Measurements from ENCODE around the gene TUBGCP3. TPM values are rescaled to one million over a fixed set of nuclear protein-coding genes. Genes with fewer than 3 reads are reported as not detected.
"Not testable (repeated sequence)": the region's sequence is repeated elsewhere in the genome, so short reads cannot be mapped to it uniquely, and the experiment has no call there.

Gene TUBGCP3
- polyA plus RNA-seq, 6 donors from 2014 or later: 13.3 to 24.4 (median 16.5) TPM

GRCh38 chr13:112489199-112489598, 98.8 kb downstream of the TUBGCP3 start:
- Mint-ChIP-seq H3K4me1 (peaks cover 0 to 4% (median 0%) of the 10 kb centered on the region in 3 donors), H3K36me3 (peaks cover 0 to under 1% of the 10 kb centered on the region in 2 donors), H3K27me3 (no peaks in the 10 kb centered on the region), H3K9me3 (no peaks in the 10 kb centered on the region), H3K27ac (peak overlapping the region in 1 of 6 donors; percentile 22), H3K4me3 (no peak overlapping the region)
- ATAC-seq (ENCODE audit: low read depth in 2 of 2) (no peak), DNase-seq (no peak)

GRCh38 chr13:112488343-112489050, 99.5 kb downstream of the TUBGCP3 start:
- not testable (repeated sequence) for H3K4me1 Mint-ChIP-seq; H3K27ac Mint-ChIP-seq; DNase-seq; H3K27me3 Mint-ChIP-seq; H3K4me3 Mint-ChIP-seq; H3K36me3 Mint-ChIP-seq; ATAC-seq (ENCODE audit: low read depth in 2 of 2); H3K9me3 Mint-ChIP-seq

- Mint-ChIP-seq H3K27ac (peak overlapping the region in 1 of 6 donors; percentile 58), H3K4me3 (no peak overlapping the region), H3K4me1 (peaks cover 0 to 4% (median 0%) of the 10 kb centered on the region in 3 donors), H3K36me3 (no peaks in the 10 kb centered on the region), H3K9me3 (peaks cover 0 to 3% (median 0%) of the 10 kb centered on the region in 7 donors), H3K27me3 (no peaks in the 10 kb centered on the region)
- DNase-seq (no peak), ATAC-seq (ENCODE audit: low read depth in 2 of 2) (no peak)
Measured at GRCh38 chr13:112487127-112487517, 100.8 kb downstream of the TUBGCP3 start.

GRCh38 chr13:112486386-112487126, 101.4 kb downstream of the TUBGCP3 start:
- Mint-ChIP-seq H3K27me3 (no peaks in the 10 kb centered on the region), H3K4me3 (no peak overlapping the region), H3K36me3 (no peaks in the 10 kb centered on the region), H3K27ac (no peak overlapping the region), H3K4me1 (peaks cover 0 to 4% (median 0%) of the 10 kb centered on the region in 3 donors), H3K9me3 (peaks cover 0 to 4% (median 0%) of the 10 kb centered on the region in 7 donors)
- no peak for ATAC-seq (ENCODE audit: low read depth in 2 of 2)
- DNase-seq: no peak

GRCh38 chr13:112485814-112486213, 102.1 kb downstream of the TUBGCP3 start:
- not testable (repeated sequence) for H3K36me3 Mint-ChIP-seq; H3K4me3 Mint-ChIP-seq; ATAC-seq (ENCODE audit: low read depth in 2 of 2); H3K27ac Mint-ChIP-seq; H3K27me3 Mint-ChIP-seq; H3K9me3 Mint-ChIP-seq; H3K4me1 Mint-ChIP-seq; DNase-seq

GRCh38 chr13:112483299-112483698, 104.7 kb downstream of the TUBGCP3 start:
- no peaks in the 10 kb centered on the region for H3K27me3 Mint-ChIP-seq
- no peaks in the 10 kb centered on the region for H3K4me1 Mint-ChIP-seq
- no peak for ATAC-seq (ENCODE audit: low read depth in 2 of 2)
- peaks cover 0 to 7% (median 0%) of the 10 kb centered on the region in 7 donors for H3K9me3 Mint-ChIP-seq
- H3K27ac Mint-ChIP-seq: peak overlapping the region in 2 of 6 donors; percentile 5 to 33
- H3K4me3 Mint-ChIP-seq: no peak overlapping the region
- DNase-seq: no peak
- no peaks in the 10 kb centered on the region for H3K36me3 Mint-ChIP-seq

- Mint-ChIP-seq H3K4me1 (no peaks in the 10 kb centered on the region), H3K9me3 (peaks cover 0 to 7% (median 0%) of the 10 kb centered on the region in 7 donors), H3K27ac (no peak overlapping the region), H3K27me3 (no peaks in the 10 kb centered on the region), H3K36me3 (no peaks in the 10 kb centered on the region), H3K4me3 (no peak overlapping the region)
- ATAC-seq (ENCODE audit: low read depth in 2 of 2): no peak
- DNase-seq: no peak
Measured at GRCh38 chr13:112481458-112481857, 106.5 kb downstream of the TUBGCP3 start.

- Mint-ChIP-seq H3K4me3 (no peak overlapping the region), H3K36me3 (no peaks in the 10 kb centered on the region), H3K27me3 (no peaks in the 10 kb centered on the region), H3K4me1 (no peaks in the 10 kb centered on the region), H3K27ac (peak overlapping the region in 2 of 6 donors; percentile 10 to 37), H3K9me3 (peaks cover 0 to 7% (median 0%) of the 10 kb centered on the region in 7 donors)
- no peak for ATAC-seq (ENCODE audit: low read depth in 2 of 2)
- DNase-seq: no peak
Measured at GRCh38 chr13:112479389-112479788, 108.6 kb downstream of the TUBGCP3 start.

- no peaks in the 10 kb centered on the region for H3K4me1 Mint-ChIP-seq
- H3K27me3 Mint-ChIP-seq: no peaks in the 10 kb centered on the region
- H3K27ac Mint-ChIP-seq: peak overlapping the region in 1 of 6 donors; percentile 8
- ATAC-seq (ENCODE audit: low read depth in 2 of 2) (no peak), DNase-seq (no peak)
- H3K36me3 Mint-ChIP-seq: peaks cover 0 to 9% of the 10 kb centered on the region in 2 donors
- no peak overlapping the region for H3K4me3 Mint-ChIP-seq
- peaks cover under 1 to 10% (median 5%) of the 10 kb centered on the region in 7 donors for H3K9me3 Mint-ChIP-seq
Measured at GRCh38 chr13:112477070-112477619, 110.8 kb downstream of the TUBGCP3 start.

- no peak overlapping the region for H3K4me3 Mint-ChIP-seq
- H3K36me3 Mint-ChIP-seq: peaks cover 0 to 9% of the 10 kb centered on the region in 2 donors
- H3K9me3 Mint-ChIP-seq: peaks cover 0 to 19% (median 8%) of the 10 kb centered on the region in 7 donors
- no peak overlapping the region for H3K27ac Mint-ChIP-seq
- H3K4me1 Mint-ChIP-seq: no peaks in the 10 kb centered on the region
- H3K27me3 Mint-ChIP-seq: no peaks in the 10 kb centered on the region
- no peak for DNase-seq
- no peak for ATAC-seq (ENCODE audit: low read depth in 2 of 2)
Measured at GRCh38 chr13:112475889-112476288, 112.1 kb downstream of the TUBGCP3 start.

- Mint-ChIP-seq H3K36me3 (peaks cover 0 to 9% of the 10 kb centered on the region in 2 donors), H3K4me1 (peaks cover 0 to 2% (median 0%) of the 10 kb centered on the region in 3 donors), H3K9me3 (peaks cover 0 to 21% (median 8%) of the 10 kb centered on the region in 7 donors), H3K27me3 (no peaks in the 10 kb centered on the region), H3K27ac (no peak overlapping the region), H3K4me3 (no peak overlapping the region)
- DNase-seq (no peak), ATAC-seq (ENCODE audit: low read depth in 2 of 2) (no peak)
Measured at GRCh38 chr13:112474869-112475268, 113.1 kb downstream of the TUBGCP3 start.

GRCh38 chr13:112473818-112474217, 114.1 kb downstream of the TUBGCP3 start:
- ATAC-seq (ENCODE audit: low read depth in 2 of 2) (no peak), DNase-seq (no peak)
- Mint-ChIP-seq H3K27ac (no peak overlapping the region), H3K27me3 (no peaks in the 10 kb centered on the region), H3K4me1 (peaks cover 0 to 2% (median 0%) of the 10 kb centered on the region in 3 donors), H3K9me3 (peaks cover 0 to 21% (median 8%) of the 10 kb centered on the region in 7 donors), H3K4me3 (no peak overlapping the region), H3K36me3 (peaks cover 0 to 9% of the 10 kb centered on the region in 2 donors)

GRCh38 chr13:112469071-112469745, 118.7 kb downstream of the TUBGCP3 start:
- DNase-seq: no peak
- Mint-ChIP-seq H3K36me3 (peaks cover 0 to 9% of the 10 kb centered on the region in 2 donors), H3K4me1 (peaks cover 0 to 2% (median 0%) of the 10 kb centered on the region in 3 donors), H3K27ac (no peak overlapping the region), H3K4me3 (no peak overlapping the region), H3K27me3 (no peaks in the 10 kb centered on the region), H3K9me3 (peaks cover 0 to 21% (median 8%) of the 10 kb centered on the region in 7 donors)
- ATAC-seq (ENCODE audit: low read depth in 2 of 2): no peak

All from naive B cell (primary cell).